Measurements from ENCODE around the gene TMEM130. TPM values are rescaled to one million over a fixed set of nuclear protein-coding genes. Genes with fewer than 3 reads are reported as not detected.

TMEM130 gene, protein sequence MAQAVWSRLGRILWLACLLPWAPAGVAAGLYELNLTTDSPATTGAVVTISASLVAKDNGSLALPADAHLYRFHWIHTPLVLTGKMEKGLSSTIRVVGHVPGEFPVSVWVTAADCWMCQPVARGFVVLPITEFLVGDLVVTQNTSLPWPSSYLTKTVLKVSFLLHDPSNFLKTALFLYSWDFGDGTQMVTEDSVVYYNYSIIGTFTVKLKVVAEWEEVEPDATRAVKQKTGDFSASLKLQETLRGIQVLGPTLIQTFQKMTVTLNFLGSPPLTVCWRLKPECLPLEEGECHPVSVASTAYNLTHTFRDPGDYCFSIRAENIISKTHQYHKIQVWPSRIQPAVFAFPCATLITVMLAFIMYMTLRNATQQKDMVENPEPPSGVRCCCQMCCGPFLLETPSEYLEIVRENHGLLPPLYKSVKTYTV
- total RNA-seq (2022; extraction: Qiagen RNA extraction; ENCODE audit: low read depth): 0.33 to 0.52 TPM (median 0.46 TPM) in 5 replicates

DNA sequence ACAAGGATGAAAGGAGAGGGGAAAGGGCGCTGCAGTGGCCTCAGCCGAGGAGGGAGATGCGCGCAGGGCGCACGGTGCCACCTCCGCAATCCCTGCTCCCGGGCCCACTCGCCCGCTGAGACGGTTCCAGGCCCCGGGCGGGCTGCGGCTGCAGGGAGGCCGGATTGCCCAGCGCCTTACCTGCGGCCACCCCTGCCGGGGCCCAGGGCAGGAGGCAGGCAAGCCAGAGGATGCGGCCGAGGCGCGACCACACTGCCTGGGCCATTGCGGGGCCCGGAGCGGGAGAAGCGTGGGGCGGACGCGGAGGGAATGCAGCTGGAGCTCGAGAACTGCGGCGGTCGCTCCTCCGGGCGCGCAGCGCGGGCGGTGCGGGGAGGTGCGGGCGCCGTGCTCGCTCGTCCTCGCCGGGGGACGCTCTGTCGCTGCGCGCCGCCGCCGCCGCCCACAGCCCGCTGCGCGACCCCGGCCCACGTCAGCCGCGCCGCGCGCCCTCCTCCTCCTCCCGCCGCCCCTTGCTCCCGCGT lies at the start of gene TMEM130:
TSS of gene TMEM130 (minus strand) at position 418 of the 524 bp plus-strand sequence. CDS start at position 265, 153 bp downstream.

DNA sequence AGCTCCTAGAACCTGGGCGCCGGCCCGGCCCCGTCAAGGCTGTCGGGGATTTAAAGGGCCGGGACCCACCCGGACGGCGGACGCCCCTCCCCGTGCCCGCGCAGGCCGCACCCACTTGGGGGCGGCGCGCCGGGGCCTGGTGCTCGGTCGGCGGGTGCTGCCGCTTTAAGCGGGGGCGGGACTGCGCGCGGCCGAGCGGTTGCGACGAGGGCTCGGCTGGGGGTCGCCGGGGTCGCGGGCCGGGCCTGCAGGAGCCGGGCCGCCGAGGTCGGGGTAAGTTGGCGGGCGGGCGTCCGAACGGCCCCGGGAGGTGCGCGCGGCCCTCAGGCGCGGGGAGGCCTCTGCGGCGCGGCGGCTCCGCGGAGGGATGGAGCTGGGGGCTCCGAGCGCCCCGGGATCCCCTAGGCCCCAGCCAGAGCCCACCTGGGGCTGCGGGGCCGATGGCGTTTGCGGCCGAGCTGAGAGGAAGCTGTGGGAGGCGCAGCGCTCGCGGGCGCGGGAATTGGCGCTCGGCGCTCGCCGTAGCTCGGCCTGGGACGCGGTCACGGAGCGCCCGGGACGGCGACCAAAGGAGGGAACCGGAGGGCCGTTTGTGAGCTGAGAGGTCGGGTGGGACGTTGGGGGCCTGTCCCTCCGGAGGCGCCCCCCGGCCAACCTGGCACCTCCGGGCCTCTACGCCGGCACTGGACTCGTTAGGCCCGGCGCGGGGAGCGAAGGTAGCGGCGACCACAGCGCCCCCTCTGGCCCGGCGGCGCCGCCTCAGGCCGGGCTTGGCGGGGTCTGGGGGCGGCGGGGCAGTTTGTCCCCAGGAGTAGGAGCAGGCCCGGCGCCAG lies 8.8 kb upstream of the TMEM130 start, which contains the start of gene TRRAP:
TSS of gene TRRAP (plus strand) at position 168 of the 833 bp plus-strand sequence. CDS start 2,619 bp downstream, outside the sequence.

Other genes with a start within 250 kb of the TMEM130 start
- gene TRRAP, start 8.5 kb upstream of the TMEM130 start, total RNA-seq (2022; extraction: Qiagen RNA extraction; ENCODE audit: low read depth): 16.2 to 20.5 TPM (median 18.9 TPM) in 5 replicates

Measured in A549 treated with CpdA at 1 μM for 4 hours (cell line).